Tibial nerve (tissue), 4 donors: ENCODE results near the gene IL20RA.

Experiments used
- EP300 ChIP-seq, 2 donors: sonication (generic); formaldehyde crosslinking; IDR thresholded peaks; one replicate each; pipeline ENCODE4 v1.6.1; 2017; ENCODE audit warnings: antibody characterized with exemption in 2 of 2, mild to moderate bottlenecking in 1 of 2
- POLR2A ChIP-seq, 2 donors: fragments of 450-650 bp; IDR thresholded peaks; one replicate each; pipeline ENCODE4 v1.6.1; 2017; ENCODE audit warnings: antibody characterized with exemption in 2 of 2, mild to moderate bottlenecking in 2 of 2, moderate library complexity in 2 of 2
- TF ChIP-seq, protein P1 (sequence below), 5 experiments: fragments of 200-600 bp in 3 of 5; fragments of 450-650 bp in 2 of 5; sonication (generic) in 3 of 5; IDR thresholded peaks; one replicate each; pipeline ENCODE4 v1.5.1; 2016 to 2019; ENCODE audit warnings: antibody characterized with exemption in 5 of 5, mild to moderate bottlenecking in 3 of 5, moderate library complexity in 2 of 5

DNA sequence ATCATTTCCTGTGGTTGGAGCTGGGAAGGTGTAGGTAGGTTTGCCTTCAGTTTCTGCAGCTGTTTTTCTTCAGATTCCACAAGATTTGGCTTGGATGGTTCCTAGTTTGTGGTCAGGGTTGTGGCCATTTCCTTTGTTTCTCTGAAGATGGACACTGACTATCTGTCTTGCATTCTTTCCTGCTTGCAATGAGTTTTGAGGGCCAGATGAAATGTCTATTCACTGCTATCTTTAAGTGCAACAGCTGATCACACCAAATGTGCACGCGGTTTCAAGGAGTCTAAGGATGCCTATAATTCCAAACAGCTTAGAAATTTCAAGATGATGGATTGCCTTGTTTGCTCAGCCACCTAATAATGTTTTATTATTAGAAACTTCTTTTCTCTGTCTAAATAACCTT lies 28.4 kb downstream of the IL20RA start:
- TF ChIP-seq, protein P1, sequence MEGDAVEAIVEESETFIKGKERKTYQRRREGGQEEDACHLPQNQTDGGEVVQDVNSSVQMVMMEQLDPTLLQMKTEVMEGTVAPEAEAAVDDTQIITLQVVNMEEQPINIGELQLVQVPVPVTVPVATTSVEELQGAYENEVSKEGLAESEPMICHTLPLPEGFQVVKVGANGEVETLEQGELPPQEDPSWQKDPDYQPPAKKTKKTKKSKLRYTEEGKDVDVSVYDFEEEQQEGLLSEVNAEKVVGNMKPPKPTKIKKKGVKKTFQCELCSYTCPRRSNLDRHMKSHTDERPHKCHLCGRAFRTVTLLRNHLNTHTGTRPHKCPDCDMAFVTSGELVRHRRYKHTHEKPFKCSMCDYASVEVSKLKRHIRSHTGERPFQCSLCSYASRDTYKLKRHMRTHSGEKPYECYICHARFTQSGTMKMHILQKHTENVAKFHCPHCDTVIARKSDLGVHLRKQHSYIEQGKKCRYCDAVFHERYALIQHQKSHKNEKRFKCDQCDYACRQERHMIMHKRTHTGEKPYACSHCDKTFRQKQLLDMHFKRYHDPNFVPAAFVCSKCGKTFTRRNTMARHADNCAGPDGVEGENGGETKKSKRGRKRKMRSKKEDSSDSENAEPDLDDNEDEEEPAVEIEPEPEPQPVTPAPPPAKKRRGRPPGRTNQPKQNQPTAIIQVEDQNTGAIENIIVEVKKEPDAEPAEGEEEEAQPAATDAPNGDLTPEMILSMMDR (IDR thresholded peaks at IDR 0.05) = no peak
- TF ChIP-seq POLR2A (IDR thresholded peaks at IDR 0.05) (no peak), EP300 (IDR thresholded peaks at IDR 0.05) (no peak)
